NT2/D1 (cell line): ENCODE measurements around the gene CALML3.

Experiments
- DNase-seq: peaks from one replicate; pipeline ENCODE4 v3.0.0-alpha.2; 2011; ENCODE audit warnings: low read depth, low spot score
- H3K27me3 ChIP-seq: 2 replicates; pipeline ENCODE4 v1.6.0; 2011; ENCODE audit warnings: mild to moderate bottlenecking; ENCODE audit not compliant: insufficient read length, insufficient read depth
- H3K36me3 ChIP-seq: 2 replicates; pipeline ENCODE4 v1.6.1; 2011; ENCODE audit warnings: mild to moderate bottlenecking, low read length, mixed read lengths; ENCODE audit not compliant: insufficient read depth, insufficient read length
- H3K4me1 ChIP-seq: 2 replicates; pipeline ENCODE4 v1.5.1; 2011; ENCODE audit not compliant: insufficient read depth, insufficient read length
- H3K4me3 ChIP-seq: 2 replicates; pipeline ENCODE4 v1.5.1; 2011; ENCODE audit warnings: low read depth; ENCODE audit not compliant: insufficient read length
- H3K9ac ChIP-seq: 2 replicates; pipeline ENCODE4 v1.6.0; 2011; ENCODE audit warnings: low read depth; ENCODE audit not compliant: insufficient read length
- H3K9me3 ChIP-seq: 2 replicates; pipeline ENCODE4 v1.5.1; 2011; ENCODE audit warnings: mild to moderate bottlenecking, low read length; ENCODE audit not compliant: insufficient read depth
- SUZ12 ChIP-seq: IDR thresholded peaks from 2 replicates; pipeline ENCODE4 v1.6.1; 2011; ENCODE audit not compliant: insufficient read length, insufficient read depth; ENCODE audit errors: extremely low read depth
- YY1 ChIP-seq: IDR thresholded peaks from 2 replicates; pipeline ENCODE4 v1.6.1; 2011; ENCODE audit not compliant: insufficient read length, insufficient read depth
- ZNF274 ChIP-seq: IDR thresholded peaks from 2 replicates; pipeline ENCODE4 v1.6.1; 2011; ENCODE audit warnings: mild to moderate bottlenecking, low read depth, low read length

The CALML3 gene

GRCh38 chr10:5561704-5562645, 37.2 kb downstream of the CALML3 start:
- no peaks in the 10 kb centered on the region for H3K36me3 ChIP-seq
- TF ChIP-seq ZNF274, result no peak
- TF ChIP-seq SUZ12, result no peak
- TF ChIP-seq YY1, result no peak
- peaks cover 6% of the 10 kb centered on the region for H3K4me1 ChIP-seq
- H3K9ac ChIP-seq, result no peak overlapping the region
- no peak overlapping the region for H3K4me3 ChIP-seq
- no peaks in the 10 kb centered on the region for H3K9me3 ChIP-seq
- DNase-seq, result no peak
- no peaks in the 10 kb centered on the region for H3K27me3 ChIP-seq

GRCh38 chr10:5563321-5563961, 38.7 kb downstream of the CALML3 start:
- Histone ChIP-seq H3K36me3 (no peaks in the 10 kb centered on the region), H3K27me3 (no peaks in the 10 kb centered on the region), H3K9me3 (no peaks in the 10 kb centered on the region), H3K4me3 (no peak overlapping the region), H3K9ac (no peak overlapping the region), H3K4me1 (peaks cover 4% of the 10 kb centered on the region)
- TF ChIP-seq SUZ12 (no peak), ZNF274 (no peak), YY1 (no peak)
- no peak for DNase-seq

GRCh38 chr10:5563991-5564536, 39.3 kb downstream of the CALML3 start:
- Histone ChIP-seq H3K9me3 (no peaks in the 10 kb centered on the region), H3K27me3 (no peaks in the 10 kb centered on the region), H3K9ac (no peak overlapping the region), H3K4me3 (no peak overlapping the region), H3K4me1 (peaks cover 4% of the 10 kb centered on the region), H3K36me3 (no peaks in the 10 kb centered on the region)
- DNase-seq, result no peak
- TF ChIP-seq SUZ12 (no peak), YY1 (no peak), ZNF274 (no peak)

- DNase-seq, result no peak
- TF ChIP-seq SUZ12 (no peak), YY1 (no peak), ZNF274 (no peak)
- Histone ChIP-seq H3K4me1 (peaks cover 4% of the 10 kb centered on the region), H3K9me3 (no peaks in the 10 kb centered on the region), H3K27me3 (no peaks in the 10 kb centered on the region), H3K36me3 (no peaks in the 10 kb centered on the region), H3K4me3 (no peak overlapping the region), H3K9ac (no peak overlapping the region)
Observed at GRCh38 chr10:5564537-5565204, 39.9 kb downstream of the CALML3 start.

GRCh38 chr10:5565205-5565545, 40.4 kb downstream of the CALML3 start:
- peaks cover 4% of the 10 kb centered on the region for H3K4me1 ChIP-seq
- no peak overlapping the region for H3K9ac ChIP-seq
- H3K36me3 ChIP-seq, result no peaks in the 10 kb centered on the region
- no peak for TF ChIP-seq ZNF274
- no peak for TF ChIP-seq YY1
- no peak for TF ChIP-seq SUZ12
- no peaks in the 10 kb centered on the region for H3K27me3 ChIP-seq
- DNase-seq, result no peak
- no peaks in the 10 kb centered on the region for H3K9me3 ChIP-seq
- no peak overlapping the region for H3K4me3 ChIP-seq

- Histone ChIP-seq H3K36me3 (no peaks in the 10 kb centered on the region), H3K4me3 (no peak overlapping the region), H3K4me1 (peaks cover 4% of the 10 kb centered on the region), H3K9ac (no peak overlapping the region), H3K27me3 (no peaks in the 10 kb centered on the region), H3K9me3 (no peaks in the 10 kb centered on the region)
- no peak for DNase-seq
- TF ChIP-seq ZNF274 (no peak), YY1 (no peak), SUZ12 (no peak)
Observed at GRCh38 chr10:5565671-5566581, 41.2 kb downstream of the CALML3 start.
